GM12892 (cell line): ENCODE data around the gene EFNA5.

ENCODE experiments used
- POLR2A ChIP-seq: IDR thresholded peaks from 2 replicates; pipeline ENCODE4 v1.6.1; 2011; ENCODE audit warnings: low read depth, low read length, control low read depth
- POLR2AphosphoS5 ChIP-seq: IDR thresholded peaks from 2 replicates; pipeline ENCODE4 v1.6.1; 2011; ENCODE audit warnings: low read depth, low read length, control low read depth
- TAF1 ChIP-seq: IDR thresholded peaks from 2 replicates; pipeline ENCODE4 v1.6.1; 2011; ENCODE audit warnings: low read depth, mild to moderate bottlenecking, control low read depth, low read length, borderline replicate concordance

- TF ChIP-seq POLR2AphosphoS5 (no peak), POLR2A (no peak), TAF1 (no peak)
Measured at GRCh38 chr5:107658528-107658927, 12.2 kb downstream of the EFNA5 start.
